Left ventricle myocardium inferior (tissue), 1 donor: ENCODE measurements around the gene NTM. TPM values are rescaled to one million over a fixed set of nuclear protein-coding genes. Genes with fewer than 3 reads are reported as not detected.

Experiments used
- DNase-seq: peaks from one replicate; pipeline ENCODE4 v3.0.0-alpha.2; 2020
- H3K27ac ChIP-seq: fragments of 200-600 bp; replicated peaks from 2 replicates; pipeline ENCODE4 v1.8.0; 2021
- H3K27me3 ChIP-seq: fragments of 200-600 bp; 2 replicates; pipeline ENCODE4 v1.8.0; 2021; ENCODE audit warnings: low read depth
- H3K36me3 ChIP-seq: fragments of 200-600 bp; 2 replicates; pipeline ENCODE4 v1.8.0; 2021
- H3K4me1 ChIP-seq: fragments of 200-600 bp; 2 replicates; pipeline ENCODE4 v1.8.0; 2021
- H3K4me3 ChIP-seq: fragments of 200-600 bp; 2 replicates; pipeline ENCODE4 v1.8.0; 2021; ENCODE audit warnings: mild to moderate bottlenecking, moderate library complexity
- H3K9me3 ChIP-seq: fragments of 200-600 bp; replicated peaks from 2 replicates; pipeline ENCODE4 v1.8.0; 2021
- CTCF ChIP-seq: fragments of 200-600 bp; IDR thresholded peaks from 2 replicates; pipeline ENCODE4 v1.8.0; 2021; ENCODE audit warnings: antibody characterized with exemption, mild to moderate bottlenecking, borderline replicate concordance
- intact Hi-C: fragments of 100-400 bp; cut with micrococcal nuclease; formaldehyde crosslinking; loops from one replicate; pipeline ENCODE4 v1.11.0; 2022
- total RNA-seq: library from RNA; stranded (reverse); fragmentation: NEBNext Ultra II Directional; extraction: Animal tissue kit (Norgen Biotek cat#: 25700); gene quantifications from one replicate; pipeline ENCODE4 v1.2.1, GENCODE V29; 2021
- donor health status: DM: no; HTN: yes; CAD: no; lungs with severe emphysema.

The NTM gene
- total RNA-seq, 1 donor from 2014 or later = 1.0 TPM

- no peak overlapping the region for H3K4me3 ChIP-seq
- DNase-seq = no peak
- H3K27ac ChIP-seq = no peak overlapping the region
- peaks cover 69% of the 10 kb centered on the region for H3K27me3 ChIP-seq
- no peaks in the 10 kb centered on the region for H3K4me1 ChIP-seq
- intact Hi-C loops = no loop called here
- no peaks in the 10 kb centered on the region for H3K9me3 ChIP-seq
- no peaks in the 10 kb centered on the region for H3K36me3 ChIP-seq
- TF ChIP-seq CTCF = no peak
Measured at GRCh38 chr11:131571571-131571970, 201.2 kb downstream of the NTM start.

GRCh38 chr11:131572423-131572822, 202.0 kb downstream of the NTM start:
- intact Hi-C loops = no loop called here
- no peak for TF ChIP-seq CTCF
- Histone ChIP-seq H3K27ac (no peak overlapping the region), H3K4me3 (no peak overlapping the region), H3K36me3 (no peaks in the 10 kb centered on the region), H3K9me3 (no peaks in the 10 kb centered on the region), H3K4me1 (no peaks in the 10 kb centered on the region), H3K27me3 (peaks cover 64% of the 10 kb centered on the region)
- no peak for DNase-seq

GRCh38 chr11:131579932-131580387, 209.5 kb downstream of the NTM start:
- no peaks in the 10 kb centered on the region for H3K9me3 ChIP-seq
- TF ChIP-seq CTCF = peak; percentile 50
- no peak overlapping the region for H3K27ac ChIP-seq
- H3K4me1 ChIP-seq = no peaks in the 10 kb centered on the region
- H3K4me3 ChIP-seq = no peak overlapping the region
- no peak for DNase-seq
- intact Hi-C loops = no loop called here
- H3K27me3 ChIP-seq = peaks cover 85% of the 10 kb centered on the region
- no peaks in the 10 kb centered on the region for H3K36me3 ChIP-seq

- H3K4me3 ChIP-seq = no peak overlapping the region
- no peaks in the 10 kb centered on the region for H3K9me3 ChIP-seq
- no peak for TF ChIP-seq CTCF
- no peak for DNase-seq
- H3K4me1 ChIP-seq = no peaks in the 10 kb centered on the region
- intact Hi-C loops = no loop called here
- H3K27ac ChIP-seq = no peak overlapping the region
- peaks cover 85% of the 10 kb centered on the region for H3K27me3 ChIP-seq
- no peaks in the 10 kb centered on the region for H3K36me3 ChIP-seq
Measured at GRCh38 chr11:131580476-131580875, 210.1 kb downstream of the NTM start.

- DNase-seq = no peak
- peaks cover 85% of the 10 kb centered on the region for H3K27me3 ChIP-seq
- H3K4me3 ChIP-seq = no peak overlapping the region
- peaks cover under 1% of the 10 kb centered on the region for H3K9me3 ChIP-seq
- no peak for TF ChIP-seq CTCF
- H3K36me3 ChIP-seq = no peaks in the 10 kb centered on the region
- H3K27ac ChIP-seq = no peak overlapping the region
- intact Hi-C loops = no loop called here
- no peaks in the 10 kb centered on the region for H3K4me1 ChIP-seq
Measured at GRCh38 chr11:131581046-131581445, 210.6 kb downstream of the NTM start.
